H1 (cell line): ENCODE data around the gene NMNAT3. TPM values are rescaled to one million over a fixed set of nuclear protein-coding genes. Genes with fewer than 3 reads are reported as not detected.

Source experiments
- CTCF ChIA-PET: fragments of 300-600 bp; sonication (Branson Sonifier 250); formaldehyde crosslinking; loops from one replicate; lab custom pipeline; 2021; ENCODE audit not compliant: partially characterized antibody; lab: Charles Lee
- POLR2A ChIA-PET: fragments of 300-600 bp; sonication (Branson Sonifier 250); formaldehyde crosslinking; loops from one replicate; lab custom pipeline; 2021; ENCODE audit warnings: inconsistent platforms; ENCODE audit not compliant: partially characterized antibody; lab: Charles Lee
- DNase-seq, 2 experiments: peaks; one replicate each; pipeline versions ENCODE4 v3.0.0 to v3.0.0-alpha.2; 2010 to 2022; ENCODE audit warnings: low spot score in 2 of 2, low read depth in 1 of 2, mixed read lengths in 1 of 2
- FAIRE-seq: peaks from 2 replicates; lab custom pipeline; 2011; peaks lifted over from hg19 to GRCh38; lab: Jason Lieb, UNC
- H2AFZ ChIP-seq: 2 replicates; pipeline ENCODE4 v1.8.1; 2012; ENCODE audit warnings: low read length, inconsistent platforms
- H2AK5ac ChIP-seq: 2 replicates; pipeline ENCODE4 v1.6.1; 2013; ENCODE audit warnings: low read depth, low read length
- H2BK120ac ChIP-seq: replicated peaks from 2 replicates; pipeline ENCODE3; 2013; ENCODE audit warnings: low read depth, low read length, inconsistent platforms
- H2BK12ac ChIP-seq: 2 replicates; pipeline ENCODE4 v1.6.1; 2013; ENCODE audit warnings: low read depth, low read length
- H2BK15ac ChIP-seq: 2 replicates; pipeline ENCODE4 v1.6.1; 2013; ENCODE audit warnings: low read length
- H2BK20ac ChIP-seq: 2 replicates; pipeline ENCODE4 v1.6.1; 2013; ENCODE audit warnings: low read length
- H2BK5ac ChIP-seq: 2 replicates; pipeline ENCODE4 v1.6.1; 2013; ENCODE audit warnings: low read depth, low read length
- H3K14ac ChIP-seq: 2 replicates; pipeline ENCODE4 v1.6.1; 2013; ENCODE audit warnings: inconsistent platforms; ENCODE audit not compliant: insufficient read length
- H3K18ac ChIP-seq: 2 replicates; pipeline ENCODE4 v1.6.1; 2013; ENCODE audit warnings: low read length; ENCODE audit errors: extremely low read depth
- H3K23ac ChIP-seq: 2 replicates; pipeline ENCODE4 v1.6.1; 2013; ENCODE audit warnings: inconsistent platforms; ENCODE audit not compliant: insufficient read length
- H3K23me2 ChIP-seq: 2 replicates; pipeline ENCODE4 v1.6.1; 2013; ENCODE audit warnings: low read depth, low read length
- H3K27ac ChIP-seq: 2 replicates; pipeline ENCODE4 v1.6.1; 2011; ENCODE audit warnings: low read depth, low read length, inconsistent platforms
- H3K27me3 ChIP-seq, 4 experiments: replicated peaks in 1 of 4; 1 replicate in 1 of 4; 2 replicates in 3 of 4; pipeline versions ENCODE4 v1.6.1 to v1.8.1; 2011 to 2013; ENCODE audit warnings: low read length in 3 of 4, mild to moderate bottlenecking in 3 of 4, inconsistent platforms in 2 of 4, mixed read lengths in 2 of 4, moderate library complexity in 1 of 4; ENCODE audit not compliant: control insufficient read depth in 3 of 4, insufficient read depth in 3 of 4; ENCODE audit errors: extremely low read depth in 1 of 4
- H3K36me3 ChIP-seq, 4 experiments: 2 replicates each; pipeline versions ENCODE4 v1.6.1 to v1.8.1; 2011 to 2013; ENCODE audit warnings: mild to moderate bottlenecking in 4 of 4, low read length in 3 of 4, moderate library complexity in 2 of 4, control low read depth in 1 of 4, inconsistent platforms in 1 of 4; ENCODE audit not compliant: insufficient read depth in 4 of 4, control insufficient read depth in 2 of 4
- H3K4ac ChIP-seq: replicated peaks from 2 replicates; pipeline ENCODE3; 2013; ENCODE audit warnings: low read length, low read depth, mixed read lengths, inconsistent platforms; ENCODE audit not compliant: insufficient read length
- H3K4me1 ChIP-seq, 4 experiments: replicated peaks in 1 of 4; 1 replicate in 1 of 4; 2 replicates in 3 of 4; pipeline versions ENCODE4 v1.6.1 to v1.8.1; 2011 to 2013; ENCODE audit warnings: low read length in 3 of 4, inconsistent platforms in 2 of 4, mixed read lengths in 1 of 4; ENCODE audit not compliant: insufficient read depth in 4 of 4, control insufficient read depth in 3 of 4
- H3K4me2 ChIP-seq, 2 experiments: 2 replicates each; pipeline versions ENCODE4 v1.6.1 to v1.8.1; 2011 to 2013; ENCODE audit warnings: low read depth in 2 of 2, low read length in 2 of 2, control low read depth in 1 of 2, inconsistent platforms in 1 of 2, mild to moderate bottlenecking in 1 of 2; ENCODE audit not compliant: insufficient read depth in 1 of 2
- H3K4me3 ChIP-seq, 4 experiments: fragments of 200-600, 300-600 bp in 1 of 4; sonication (generic), shearing (Covaris generic), sonication (Bioruptor Twin) in 1 of 4; 2 replicates each; pipeline versions ENCODE4 v1.5.1 to v1.8.1; 2011 to 2016; ENCODE audit warnings: low read length in 4 of 4, low read depth in 3 of 4, control low read depth in 2 of 4, inconsistent platforms in 2 of 4, mild to moderate bottlenecking in 2 of 4, mixed read lengths in 1 of 4, moderate library complexity in 1 of 4; ENCODE audit not compliant: insufficient read depth in 2 of 4; ENCODE audit errors: extremely low read depth in 1 of 4
- H3K56ac ChIP-seq: replicated peaks from 2 replicates; pipeline ENCODE3; 2013; ENCODE audit warnings: low read depth, mild to moderate bottlenecking, mixed read lengths, low read length, inconsistent platforms; ENCODE audit not compliant: insufficient read length
- H3K79me1 ChIP-seq: 2 replicates; pipeline ENCODE4 v1.6.1; 2013; ENCODE audit warnings: low read depth, low read length, control low read depth
- H3K79me2 ChIP-seq, 2 experiments: 2 replicates each; pipeline versions ENCODE4 v1.6.1 to v1.8.1; 2012 to 2013; ENCODE audit warnings: low read length in 2 of 2, mild to moderate bottlenecking in 2 of 2, inconsistent platforms in 1 of 2; ENCODE audit not compliant: insufficient read depth in 2 of 2, control insufficient read depth in 1 of 2
- H3K9ac ChIP-seq, 4 experiments: replicated peaks in 1 of 4; 1 replicate in 1 of 4; 2 replicates in 3 of 4; pipeline versions ENCODE4 v1.6.1 to v1.8.1; 2011 to 2013; ENCODE audit warnings: low read depth in 3 of 4, low read length in 3 of 4, control low read depth in 2 of 4, mild to moderate bottlenecking in 2 of 4, moderate library complexity in 2 of 4, inconsistent platforms in 1 of 4; ENCODE audit errors: extremely low read depth in 1 of 4
- H3K9me3 ChIP-seq, 2 experiments: 2 replicates each; pipeline versions ENCODE4 v1.6.1 to v1.8.1; 2012 to 2013; ENCODE audit warnings: mild to moderate bottlenecking in 2 of 2, moderate library complexity in 2 of 2, control low read depth in 1 of 2, inconsistent platforms in 1 of 2, low read depth in 1 of 2, low read length in 1 of 2, mixed read lengths in 1 of 2; ENCODE audit not compliant: insufficient read depth in 2 of 2
- H4K20me1 ChIP-seq, 2 experiments: replicated peaks in 1 of 2; 2 replicates each; pipeline versions ENCODE3 to v1.8.1; 2011 to 2013; ENCODE audit warnings: inconsistent platforms in 2 of 2, low read length in 2 of 2, mild to moderate bottlenecking in 1 of 2; ENCODE audit not compliant: insufficient read depth in 2 of 2, control insufficient read depth in 1 of 2
- H4K5ac ChIP-seq: 2 replicates; pipeline ENCODE4 v1.6.1; 2013; ENCODE audit warnings: low read length, low read depth, mixed read lengths, inconsistent platforms; ENCODE audit not compliant: insufficient read length
- H4K8ac ChIP-seq: 2 replicates; pipeline ENCODE4 v1.8.0; 2013; ENCODE audit warnings: mild to moderate bottlenecking, moderate library complexity, low read length, inconsistent platforms; ENCODE audit not compliant: insufficient read depth; ENCODE audit errors: extremely low read depth
- H4K91ac ChIP-seq: replicated peaks from 2 replicates; pipeline ENCODE3; 2013; ENCODE audit warnings: low read length, mixed read lengths, inconsistent platforms; ENCODE audit not compliant: insufficient read length
- BRCA1 ChIP-seq: IDR thresholded peaks from 2 replicates; pipeline ENCODE4 v1.6.1; 2012; ENCODE audit warnings: low read depth, low read length, improper control_type of control experiment
- CEBPB ChIP-seq: IDR thresholded peaks from 2 replicates; pipeline ENCODE4 v1.6.1; 2012; ENCODE audit warnings: low read depth, low read length
- CHD2 ChIP-seq: IDR thresholded peaks from 2 replicates; pipeline ENCODE4 v1.6.1; 2012; ENCODE audit warnings: low read length, improper control_type of control experiment
- EP300 ChIP-seq, 2 experiments: IDR thresholded peaks; 1 replicate in 1 of 2; 2 replicates in 1 of 2; pipeline ENCODE4 v1.6.1; 2011 to 2012; ENCODE audit warnings: low read depth in 2 of 2, low read length in 2 of 2, mild to moderate bottlenecking in 2 of 2, borderline replicate concordance in 1 of 2, inconsistent platforms in 1 of 2, moderate library complexity in 1 of 2
- GTF2F1 ChIP-seq: IDR thresholded peaks from 2 replicates; pipeline ENCODE4 v1.6.1; 2012; ENCODE audit warnings: low read depth, low read length, improper control_type of control experiment, borderline replicate concordance
- JUND ChIP-seq: IDR thresholded peaks from 2 replicates; pipeline ENCODE4 v1.6.1; 2011; ENCODE audit warnings: mild to moderate bottlenecking, improper control_type of control experiment, low read length
- NANOG ChIP-seq: IDR thresholded peaks from 2 replicates; pipeline ENCODE4 v1.6.1; 2011; ENCODE audit warnings: low read length, low read depth, mild to moderate bottlenecking, inconsistent platforms; ENCODE audit not compliant: insufficient read depth, poor library complexity, severe bottlenecking
- USF2 ChIP-seq: IDR thresholded peaks from 2 replicates; pipeline ENCODE4 v1.6.1; 2011; ENCODE audit warnings: low read length, improper control_type of control experiment
- WGBS, 2 experiments: shearing (Covaris generic) in 1 of 2; methylation state at CpG; one replicate each; pipeline versions ENCODE4 v1.1.6 to v1.1.7; 2013 to 2015; ENCODE audit warnings: low lambda C conversion rate in 2 of 2, mixed read lengths in 2 of 2, inconsistent platforms in 1 of 2, low coverage in 1 of 2, missing lambda C conversion rate in 1 of 2; ENCODE audit not compliant: insufficient replicate concordance in 2 of 2, insufficient coverage in 1 of 2, insufficient read length in 1 of 2; ENCODE audit errors: extremely low coverage in 1 of 2, missing lambda C conversion rate in 1 of 2; 5-methylcytosine and 5-hydroxymethylcytosine counted together
- polyA plus RNA-seq, 7 experiments: library from polyadenylated mRNA; depleted of rRNA in 3 of 7; stranded (reverse) in 5 of 7; unstranded in 2 of 7; fragments of >200 nt in 5 of 7; fragments of 200-250 nt in 2 of 7; gene quantifications; 1 replicate in 5 of 7; 2 replicates in 1 of 7; 4 replicates in 1 of 7; pipeline versions ENCODE4 v1.2.1 to v1.2.3, GENCODE V29; 2011 to 2013; ENCODE audit warnings: missing spikeins in 2 of 7, mixed read lengths in 2 of 7
- total RNA-seq: library from RNA; stranded (reverse); fragmentation: NEBNext Ultra II Directional; extraction: Animal tissue kit (Norgen Biotek cat#: 25700); gene quantifications from 2 replicates; pipeline ENCODE4 v1.2.1, GENCODE V29; 2021

NMNAT3 gene
- total and polyA plus RNA-seq, 2 of the 8 experiments (the other 6 are each of a cell fraction or from before 2014, with no cell fraction given) = 4.2 to 4.3 TPM

GRCh38 chr3:139674571-139675260 is 3.1 kb downstream of the NMNAT3 start:
- no peak overlapping the region for H2BK20ac ChIP-seq
- no peak overlapping the region for H3K56ac ChIP-seq
- 0 out of 8 replicates have a peak overlapping the region, but pooled peaks of 1 of the 4 experiments have one; percentile 12 for H3K4me3 ChIP-seq
- H2BK15ac ChIP-seq = no peak overlapping the region
- WGBS, 2 experiments = 71% methylated on average over 6 of the region's 6 CpGs; no CpG with 5 or more reads in 1 of the 2 experiments
- no peak overlapping the region for H3K27ac ChIP-seq
- FAIRE-seq (no peak), DNase-seq (no peak)
- H3K79me2 ChIP-seq = no peaks in the 10 kb centered on the region
- no peak overlapping the region for H3K14ac ChIP-seq
- no peak overlapping the region for H3K9ac ChIP-seq
- no peaks in the 10 kb centered on the region for H4K20me1 ChIP-seq
- no peak overlapping the region for H2BK120ac ChIP-seq
- peaks cover 0 to 19% (median 12%) of the 10 kb centered on the region in 4 experiments; a peak in 3 of 7 replicates for H3K4me1 ChIP-seq
- no peaks in the 10 kb centered on the region for H3K9me3 ChIP-seq
- no peak overlapping the region for H2AK5ac ChIP-seq
- H2BK12ac ChIP-seq = no peak overlapping the region
- H4K91ac ChIP-seq = no peak overlapping the region
- ChIA-PET POLR2A (no interaction called here), CTCF (interaction anchor here (0.9 to 2.5 kb wide), 5 partner anchors 43 to 151 kb away, joined by 3 to 6 read pairs (median 5); no protein-coding TSS in a partner anchor)
- no peak overlapping the region for H3K4ac ChIP-seq
- H3K18ac ChIP-seq = no peak overlapping the region; the same call in 1 of the 2 replicates
- peaks cover 9 to 32% (median 21%) of the 10 kb centered on the region in 4 experiments for H3K27me3 ChIP-seq
- H3K4me2 ChIP-seq = peak overlapping the region in 1 of 2 experiments; percentile 28; a peak in 1 of 4 replicates
- no peak overlapping the region for H3K23ac ChIP-seq
- no peak overlapping the region for H4K5ac ChIP-seq
- no peak overlapping the region for H4K8ac ChIP-seq
- no peaks in the 10 kb centered on the region for H3K79me1 ChIP-seq
- H2AFZ ChIP-seq = no peak overlapping the region
- H3K23me2 ChIP-seq = peaks cover 7% of the 10 kb centered on the region
- no peaks in the 10 kb centered on the region for H3K36me3 ChIP-seq
- no peak overlapping the region for H2BK5ac ChIP-seq
- TF ChIP-seq GTF2F1 (no peak), JUND (no peak), EP300 (IDR thresholded peaks at IDR 0.05; ENCODE audit: borderline replicate concordance in 1 of 2, low read depth in 2 of 2, low read length in 2 of 2) (no peak), CHD2 (no peak), CEBPB (no peak), NANOG (no peak), USF2 (no peak), BRCA1 (no peak)
